Liver (tissue), 9 donors: ENCODE results near the gene HDAC10. TPM values are rescaled to one million over a fixed set of nuclear protein-coding genes. Genes with fewer than 3 reads are reported as not detected.

Source experiments
- DNase-seq: peaks from one replicate; pipeline ENCODE4 v3.0.0-alpha.2; 2017; ENCODE audit warnings: low spot score
- H3K27ac ChIP-seq, 2 donors: one replicate each; pipeline ENCODE4 v1.7.0; 2013; ENCODE audit warnings: inconsistent platforms in 2 of 2, low read length in 2 of 2, control low read depth in 1 of 2, low read depth in 1 of 2, mild to moderate bottlenecking in 1 of 2
- H3K27me3 ChIP-seq, 4 donors: one replicate each; pipeline versions ENCODE4 v1.6.1 to v1.7.0; 2013; ENCODE audit warnings: low read length in 3 of 4, inconsistent platforms in 1 of 4, mild to moderate bottlenecking in 1 of 4, moderate library complexity in 1 of 4; ENCODE audit not compliant: control insufficient read depth in 4 of 4, insufficient read depth in 4 of 4
- H3K36me3 ChIP-seq, 4 donors: one replicate each; pipeline versions ENCODE4 v1.6.1 to v1.7.0; 2013; ENCODE audit warnings: low read length in 3 of 4, mild to moderate bottlenecking in 3 of 4, low read depth in 1 of 4, moderate library complexity in 1 of 4; ENCODE audit not compliant: control insufficient read depth in 4 of 4, insufficient read depth in 3 of 4
- H3K4me1 ChIP-seq, 4 donors: one replicate each; pipeline versions ENCODE4 v1.6.1 to v1.7.0; 2013; ENCODE audit warnings: low read length in 3 of 4, mild to moderate bottlenecking in 3 of 4, moderate library complexity in 1 of 4; ENCODE audit not compliant: control insufficient read depth in 4 of 4, insufficient read depth in 4 of 4
- H3K4me3 ChIP-seq, 3 donors: one replicate each; pipeline versions ENCODE4 v1.6.1 to v1.7.0; 2013; ENCODE audit warnings: low read length in 3 of 3, control low read depth in 1 of 3, low read depth in 1 of 3, mild to moderate bottlenecking in 1 of 3
- H3K9ac ChIP-seq, 2 donors: one replicate each; pipeline ENCODE4 v1.7.0; 2013; ENCODE audit warnings: low read length in 2 of 2, mild to moderate bottlenecking in 2 of 2, moderate library complexity in 2 of 2, control low read depth in 1 of 2, low read depth in 1 of 2
- H3K9me3 ChIP-seq, 4 donors: one replicate each; pipeline versions ENCODE4 v1.6.1 to v1.7.0; 2013; ENCODE audit warnings: low read length in 3 of 4; ENCODE audit not compliant: control insufficient read depth in 4 of 4
- ATF3 ChIP-seq: IDR thresholded peaks from 2 replicates; pipeline ENCODE4 v1.6.1; 2016; ENCODE audit warnings: antibody characterized with exemption
- CTCF ChIP-seq: fragments of 150-350 bp; IDR thresholded peaks from 2 replicates; pipeline ENCODE4 v1.5.1; 2017; ENCODE audit warnings: improper control_type of control experiment, low read depth, low read length; ENCODE audit not compliant: missing input control
- EGR1 ChIP-seq, 2 donors: IDR thresholded peaks; 2 replicates each; pipeline ENCODE4 v1.6.1; 2016 to 2018; ENCODE audit warnings: antibody characterized with exemption in 2 of 2, low read depth in 2 of 2
- FOXA1 ChIP-seq: IDR thresholded peaks from 2 replicates; pipeline ENCODE4 v1.6.1; 2016; ENCODE audit warnings: antibody characterized with exemption
- FOXA2 ChIP-seq: IDR thresholded peaks from 2 replicates; pipeline ENCODE4 v1.6.1; 2016; ENCODE audit warnings: antibody characterized with exemption
- GABPA ChIP-seq, 2 donors: IDR thresholded peaks in 1 of 2; conservative IDR thresholded peaks in 1 of 2; 2 replicates each; pipeline ENCODE4 v1.6.1; 2016; ENCODE audit warnings: antibody characterized with exemption in 2 of 2, mild to moderate bottlenecking in 1 of 2, moderate library complexity in 1 of 2
- MAX ChIP-seq: IDR thresholded peaks from 2 replicates; pipeline ENCODE4 v1.6.1; 2016; ENCODE audit warnings: antibody characterized with exemption
- NR2F2 ChIP-seq: IDR thresholded peaks from 2 replicates; pipeline ENCODE4 v1.6.1; 2016; ENCODE audit warnings: antibody characterized with exemption
- RAD21 ChIP-seq, 2 donors: IDR thresholded peaks; 2 replicates each; pipeline ENCODE4 v1.6.1; 2016; ENCODE audit warnings: antibody characterized with exemption in 2 of 2, mild to moderate bottlenecking in 2 of 2
- REST ChIP-seq: IDR thresholded peaks from 2 replicates; pipeline ENCODE4 v1.6.1; 2016; ENCODE audit warnings: antibody characterized with exemption, mild to moderate bottlenecking
- RXRA ChIP-seq, 2 donors: IDR thresholded peaks; 2 replicates each; pipeline ENCODE4 v1.6.1; 2017 to 2018; ENCODE audit warnings: antibody characterized with exemption in 2 of 2, mild to moderate bottlenecking in 1 of 2
- SP1 ChIP-seq: IDR thresholded peaks from 2 replicates; pipeline ENCODE4 v1.6.1; 2018; ENCODE audit warnings: antibody characterized with exemption, mild to moderate bottlenecking
- TAF1 ChIP-seq: conservative IDR thresholded peaks from 2 replicates; pipeline ENCODE4 v1.6.1; 2016; ENCODE audit warnings: antibody characterized with exemption, mild to moderate bottlenecking
- YY1 ChIP-seq: IDR thresholded peaks from 2 replicates; pipeline ENCODE4 v1.6.1; 2016; ENCODE audit warnings: antibody characterized with exemption, mild to moderate bottlenecking
- ZBTB33 ChIP-seq: IDR thresholded peaks from 2 replicates; pipeline ENCODE4 v1.6.1; 2016; ENCODE audit warnings: antibody characterized with exemption
- WGBS: extraction: QIAGEN DNeasy Blood & Tissue Kit; methylation state at CpG from one replicate; pipeline ENCODE4 v1.1.7; 2013; 5-methylcytosine and 5-hydroxymethylcytosine counted together
- polyA plus RNA-seq, 2 donors: library from polyadenylated mRNA; stranded (reverse) in 1 of 2; unstranded in 1 of 2; fragments of 200-250 nt in 1 of 2; fragments of >200 nt in 1 of 2; fragmentation: Nextera tagmentation in 1 of 2; extraction: Ambion mirVana in 1 of 2; gene quantifications; one replicate each; pipeline versions ENCODE4 v1.2.1 to v1.2.3, GENCODE V29; 2013 to 2015
- total RNA-seq, 2 donors: library from RNA; depleted of rRNA; stranded (reverse); fragments of >200 nt; gene quantifications; one replicate each; pipeline ENCODE4 v1.2.3, GENCODE V29; 2014
- donor health status: healthy.
- donor health status: healthy.
- donor health status: healthy.
- donor health status: healthy.
- donor health status: healthy.

The HDAC10 gene
- total and polyA plus RNA-seq, 4 donors, result 6.2 to 18.2 (median 13.6) TPM

- TF ChIP-seq REST (no peak), ZBTB33 (no peak), NR2F2 (no peak), ATF3 (no peak)
Measured at GRCh38 chr22:50222508-50222907, 28.6 kb downstream of the HDAC10 start (continued).

GRCh38 chr22:50221410-50222300, 29.4 kb downstream of the HDAC10 start:
- Histone ChIP-seq H3K4me3 (no peak overlapping the region), H3K36me3 (peaks cover 28 to 76% (median 35%) of the 10 kb centered on the region in 4 donors), H3K9ac (no peak overlapping the region), H3K4me1 (peaks cover 4 to 15% (median 7%) of the 10 kb centered on the region in 4 donors), H3K27me3 (no peaks in the 10 kb centered on the region), H3K9me3 (no peaks in the 10 kb centered on the region), H3K27ac (no peak overlapping the region)
- TF ChIP-seq CTCF (peak; percentile 13), EGR1 (IDR thresholded peaks at IDR 0.05; ENCODE audit: low read depth in 2 of 2) (no peak)
- DNase-seq, result no peak
- 94% methylated on average over 19 of the region's 19 CpGs for WGBS

- Histone ChIP-seq H3K4me1 (peaks cover 4 to 15% (median 7%) of the 10 kb centered on the region in 4 donors), H3K27me3 (no peaks in the 10 kb centered on the region), H3K4me3 (no peak overlapping the region), H3K36me3 (peaks cover 33 to 78% (median 41%) of the 10 kb centered on the region in 4 donors), H3K9ac (no peak overlapping the region), H3K27ac (no peak overlapping the region), H3K9me3 (no peaks in the 10 kb centered on the region)
- WGBS, result 98% methylated on average over 45 of the region's 45 CpGs
- DNase-seq, result no peak
- TF ChIP-seq ATF3 (no peak), SP1 (no peak), YY1 (no peak), RXRA (IDR thresholded peaks at IDR 0.05) (no peak), RAD21 (IDR thresholded peaks at IDR 0.05) (no peak), FOXA1 (no peak), TAF1 (no peak), REST (no peak), MAX (no peak), GABPA (IDR thresholded peaks at IDR 0.05 in 1 of 2, conservative IDR thresholded peaks at IDR 0.05 in 1 of 2) (no peak), NR2F2 (no peak), FOXA2 (no peak)
Measured at GRCh38 chr22:50220603-50221409, 30.3 kb downstream of the HDAC10 start.
